Hematopoietic multipotent progenitor cell treated with erythropoietin and hydrocortisone succinate and interleukin-3 and kit ligand, for 4 days (in vitro differentiated cells): Measurements from ENCODE around the gene PIGR.

Source experiments
- DNase-seq: peaks from one replicate; pipeline ENCODE4 v3.0.0-alpha.2; 2015

PIGR gene

GRCh38 chr1:206946261-206946660 lies at the start of gene PIGR:
PIGR (minus strand) TSS chr1:206946466; CDS start chr1:206940531, 5,935 bp downstream.
- no peak for DNase-seq

GRCh38 chr1:206992790-206993189 lies 46.5 kb upstream of the PIGR start:
- no peak for DNase-seq

GRCh38 chr1:206987873-206988272 lies 41.6 kb upstream of the PIGR start:
- no peak for DNase-seq

GRCh38 chr1:206986885-206987284 lies 40.6 kb upstream of the PIGR start:
- no peak for DNase-seq

GRCh38 chr1:206986402-206986801 lies 40.1 kb upstream of the PIGR start:
- DNase-seq: no peak

- DNase-seq: no peak
Observed at GRCh38 chr1:206985162-206985749, 39.0 kb upstream of the PIGR start.

GRCh38 chr1:206982216-206982615 lies 36.0 kb upstream of the PIGR start:
- peak; percentile 83 for DNase-seq

- DNase-seq: peak; percentile 42
Observed at GRCh38 chr1:206979379-206980043, 33.2 kb upstream of the PIGR start.

- no peak for DNase-seq
Observed at GRCh38 chr1:206978259-206978658, 32.0 kb upstream of the PIGR start.

GRCh38 chr1:206975306-206975705 lies 29.0 kb upstream of the PIGR start:
- DNase-seq: no peak

GRCh38 chr1:206974140-206974539 lies 27.9 kb upstream of the PIGR start:
- no peak for DNase-seq

- no peak for DNase-seq
Observed at GRCh38 chr1:206972728-206973127, 26.5 kb upstream of the PIGR start.

GRCh38 chr1:206971029-206971655 lies 24.9 kb upstream of the PIGR start:
- DNase-seq: no peak

GRCh38 chr1:206970446-206970845 lies 24.2 kb upstream of the PIGR start, which contains the start of gene FCAMR:
FCAMR (minus strand) TSS chr1:206970460; CDS start chr1:206970125, 335 bp downstream.
- no peak for DNase-seq

- no peak for DNase-seq
Observed at GRCh38 chr1:206969090-206969489, 22.8 kb upstream of the PIGR start.

- DNase-seq: peak; percentile 64
Observed at GRCh38 chr1:206967096-206967849, 21.0 kb upstream of the PIGR start.

- no peak for DNase-seq
Observed at GRCh38 chr1:206965781-206966180, 19.5 kb upstream of the PIGR start.

- no peak for DNase-seq
Observed at GRCh38 chr1:206963740-206964139, 17.5 kb upstream of the PIGR start.

GRCh38 chr1:206963119-206963712 lies 16.9 kb upstream of the PIGR start:
- no peak for DNase-seq

- peak; percentile 53 for DNase-seq
Observed at GRCh38 chr1:206962272-206962671, 16.0 kb upstream of the PIGR start.

- DNase-seq: no peak
Observed at GRCh38 chr1:206961668-206962067, 15.4 kb upstream of the PIGR start.

GRCh38 chr1:206960676-206961386 lies 14.6 kb upstream of the PIGR start:
- DNase-seq: no peak
